Activated CD4-positive, alpha-beta T cell treated with anti-CD3 and anti-CD28 coated beads for 24 hours (primary cell): ENCODE results near the gene ZNF528.

Experiments used
- DNase-seq, 2 donors: peaks; one replicate each; pipeline ENCODE4 v3.0.0-alpha.2; 2020; ENCODE audit warnings: low read depth in 2 of 2

The ZNF528 gene

DNA sequence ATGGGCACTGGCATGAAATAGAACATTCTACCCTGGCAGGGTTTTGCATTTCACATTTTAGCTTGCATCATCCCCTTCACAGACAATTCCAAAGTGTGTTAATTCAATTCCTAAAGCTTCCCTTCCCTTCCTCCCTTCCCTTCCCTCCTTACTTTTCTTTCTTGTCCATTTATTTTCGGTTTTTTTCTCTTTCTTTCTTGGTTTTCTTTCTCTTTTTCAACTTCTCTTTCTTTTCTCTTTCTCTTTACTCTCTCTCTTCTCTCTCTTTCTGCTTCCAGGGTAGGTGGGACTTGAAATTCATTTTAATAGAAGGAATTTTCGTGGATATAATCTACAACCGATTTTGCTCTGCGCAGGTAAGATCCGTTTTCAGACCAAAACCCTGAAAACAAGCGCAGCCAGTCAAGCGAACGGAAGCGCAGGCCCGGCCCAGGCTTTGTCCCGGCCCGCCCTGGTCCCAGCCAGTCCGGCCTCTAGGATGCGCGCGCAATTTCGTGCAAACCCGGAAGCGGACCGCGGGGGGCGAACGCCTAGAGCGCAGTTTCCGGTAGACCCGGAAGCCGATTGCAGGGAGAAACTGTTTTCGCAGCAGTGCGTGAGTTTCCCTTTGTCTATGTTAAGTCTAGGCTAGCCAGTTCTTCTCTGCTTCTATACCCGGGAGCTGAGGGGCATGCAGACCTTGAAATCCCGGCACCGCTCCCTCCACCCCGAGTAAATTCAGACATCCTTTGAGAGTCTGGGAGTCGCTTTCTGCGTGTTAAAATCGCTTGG is at the start of gene ZNF528:
Gene ZNF528, plus strand, starts transcription at position 540 of the 771 bp plus-strand sequence. CDS start 4,165 bp downstream, outside the sequence.
- DNase-seq: peak; percentile 92 to 94

DNA sequence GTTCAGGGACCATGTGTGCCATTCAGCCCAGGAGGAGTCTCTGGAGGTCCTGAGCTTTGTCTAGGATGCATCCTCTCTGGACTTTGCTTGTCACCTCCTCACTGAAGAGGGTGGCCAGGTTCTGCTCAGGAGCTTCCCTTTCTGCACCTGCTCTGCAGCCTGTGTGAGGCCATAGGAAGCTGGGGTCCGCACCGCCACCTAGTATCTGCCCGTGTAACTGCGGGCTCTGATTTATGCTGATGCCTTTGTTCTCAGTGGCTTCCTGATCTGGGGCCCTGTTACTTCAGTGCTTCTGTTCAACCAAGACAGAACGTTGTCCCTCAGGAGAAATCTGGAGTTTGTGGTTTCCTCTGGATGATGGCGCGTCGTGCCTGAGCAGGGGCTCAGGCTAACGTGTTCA is 46.1 kb upstream of the ZNF528 start:
- no peak for DNase-seq

DNA sequence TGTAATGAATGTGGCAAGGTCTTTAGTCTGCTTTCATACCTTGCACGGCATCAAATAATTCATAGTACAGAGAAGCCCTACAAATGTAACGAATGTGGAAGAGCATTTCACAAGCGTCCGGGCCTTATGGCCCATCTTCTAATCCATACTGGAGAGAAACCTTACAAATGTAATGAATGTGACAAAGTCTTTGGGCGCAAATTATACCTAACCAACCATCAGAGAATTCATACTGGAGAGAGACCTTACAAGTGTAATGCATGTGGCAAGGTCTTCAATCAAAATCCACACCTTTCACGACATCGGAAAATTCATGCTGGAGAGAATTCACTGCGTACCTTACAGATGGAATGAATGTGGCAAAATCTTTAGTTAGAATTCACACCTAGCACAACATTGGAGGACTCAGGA is 31.2 kb upstream of the ZNF528 start:
- no peak for DNase-seq

DNA sequence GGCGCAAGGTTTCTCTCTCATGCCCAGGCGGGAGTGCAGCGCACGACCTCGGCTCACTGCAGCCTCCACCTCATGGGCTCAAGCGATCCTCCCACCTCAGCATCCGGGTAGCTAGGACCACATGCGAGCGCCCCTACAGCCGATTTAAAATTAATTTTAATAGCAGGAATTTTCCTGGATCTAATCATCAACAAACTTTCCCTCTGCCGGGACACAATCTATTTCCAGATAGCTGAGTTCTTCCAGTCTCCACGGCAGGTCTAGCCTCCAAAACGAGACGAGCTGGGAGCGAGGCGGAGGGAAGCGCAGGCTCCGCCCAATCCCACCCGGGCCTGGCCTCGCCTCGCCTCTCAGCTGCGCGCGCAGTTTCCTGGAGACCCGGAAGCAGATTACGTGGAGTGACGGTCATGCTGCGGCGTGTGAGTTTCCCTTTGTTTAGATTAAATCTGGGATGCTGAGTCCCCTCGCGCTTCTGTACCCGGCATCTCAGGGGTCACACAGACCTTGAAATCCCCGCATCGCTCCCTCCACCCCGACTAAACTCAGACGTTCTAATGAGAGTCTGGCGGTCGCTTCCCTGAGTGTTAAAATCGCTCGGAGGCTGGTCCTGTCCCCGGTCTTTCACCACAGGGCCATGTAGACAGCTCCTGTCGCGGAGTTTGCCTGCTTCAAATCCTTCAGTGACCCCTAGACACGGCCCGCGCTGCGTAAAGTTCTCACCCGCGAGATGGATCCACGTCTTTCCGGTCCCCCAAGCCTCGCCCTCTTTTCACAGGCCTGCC is 27.9 kb upstream of the ZNF528 start, which contains the start of gene ZNF880:
Gene ZNF880, plus strand, starts transcription at position 365 of the 782 bp plus-strand sequence. Its CDS starts 43 bp downstream, at position 408.
- DNase-seq: peak; percentile 86 to 89

DNA sequence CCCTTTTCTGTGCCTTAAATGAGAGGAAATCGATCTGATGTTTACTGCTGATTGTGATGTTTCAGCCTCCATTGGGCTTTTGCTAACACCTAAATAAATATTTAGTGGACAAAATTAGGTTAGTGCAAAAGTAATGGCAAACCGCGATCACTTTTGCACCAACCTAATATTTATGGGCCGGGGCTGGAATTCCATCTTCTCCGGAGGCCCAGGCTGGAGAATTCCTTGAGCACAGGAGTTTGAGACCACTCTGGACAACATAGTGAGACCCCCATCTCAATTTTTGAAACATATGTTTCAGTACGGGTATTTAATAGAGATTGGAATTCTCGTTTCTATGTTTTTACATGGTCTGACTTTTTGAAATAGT is 27.3 kb upstream of the ZNF528 start:
- no peak for DNase-seq

DNA sequence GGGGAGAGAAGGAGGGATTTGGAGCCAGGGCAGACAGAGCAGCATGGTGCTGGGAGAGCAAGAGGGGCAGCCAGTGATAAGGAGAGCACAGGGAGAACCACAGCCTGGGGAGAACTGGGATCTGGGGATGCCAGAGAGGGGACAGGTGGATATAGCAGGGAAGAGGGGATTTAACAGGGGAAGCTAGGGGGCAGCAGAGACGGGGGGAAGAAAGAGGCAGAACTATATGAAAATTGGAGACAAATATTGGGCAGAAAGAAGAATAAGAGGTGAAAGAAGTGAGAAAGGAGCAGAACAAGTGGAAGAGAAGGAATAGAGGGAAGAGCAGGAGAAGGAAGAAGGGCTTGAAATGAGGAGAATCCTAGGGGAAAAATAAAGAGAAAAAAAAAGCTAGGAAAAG is 6.5 kb upstream of the ZNF528 start:
- DNase-seq: no peak

DNA sequence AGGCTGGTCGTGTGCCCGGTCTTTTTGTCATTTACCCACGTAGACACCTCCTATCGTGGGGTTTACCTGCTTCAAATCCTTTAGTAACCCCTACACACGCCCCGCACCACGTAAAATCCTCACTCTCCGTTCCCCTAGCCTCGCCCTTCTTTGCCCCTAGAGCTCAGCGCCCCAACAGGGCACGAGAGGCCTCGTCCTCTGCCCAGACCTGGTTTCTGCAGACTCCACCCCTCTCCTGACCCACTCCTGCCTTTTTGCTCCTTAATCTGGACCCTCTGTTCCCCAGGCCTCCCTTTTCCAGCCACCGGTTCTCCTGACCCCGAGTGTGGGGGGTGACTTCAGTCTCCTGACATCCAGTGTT is 412 bp downstream of the ZNF528 start:
- no peak for DNase-seq

DNA sequence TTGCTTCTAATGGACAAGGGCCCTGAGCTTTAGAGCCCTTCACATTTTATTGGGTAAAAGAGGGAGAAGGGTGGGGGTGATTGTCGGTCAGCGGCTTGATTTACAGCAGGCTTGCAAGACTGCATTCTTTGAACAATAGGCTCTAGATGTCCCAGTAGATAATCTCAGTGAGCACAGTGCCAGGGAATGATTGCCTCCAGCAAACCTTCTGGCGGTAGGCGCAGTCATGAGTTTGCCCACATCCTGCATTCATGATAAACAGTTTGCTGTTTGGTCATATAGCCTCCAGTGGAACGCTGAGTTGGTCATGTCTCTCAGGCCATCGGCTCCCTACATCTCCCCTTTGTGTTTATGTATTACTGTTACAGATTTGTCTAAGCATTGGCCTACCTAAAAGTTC is 12.6 kb downstream of the ZNF528 start:
- DNase-seq: no peak

DNA sequence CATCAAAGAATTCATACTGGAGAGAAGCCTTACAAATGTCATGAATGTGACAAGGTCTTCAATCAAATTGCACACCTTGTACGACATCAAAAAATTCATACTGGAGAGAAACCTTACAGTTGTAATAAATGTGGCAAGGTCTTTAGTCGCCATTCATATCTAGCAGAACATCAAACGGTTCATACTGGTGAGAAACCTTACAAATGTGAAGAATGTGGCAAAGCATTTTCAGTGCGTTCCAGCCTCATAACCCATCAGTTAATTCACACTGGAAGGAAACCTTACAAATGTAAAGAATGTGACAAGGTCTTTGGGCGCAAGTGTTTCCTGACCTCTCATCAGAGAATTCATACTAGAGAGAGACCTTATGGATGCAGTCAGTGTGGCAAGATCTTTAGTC is 18.1 kb downstream of the ZNF528 start:
- no peak for DNase-seq

DNA sequence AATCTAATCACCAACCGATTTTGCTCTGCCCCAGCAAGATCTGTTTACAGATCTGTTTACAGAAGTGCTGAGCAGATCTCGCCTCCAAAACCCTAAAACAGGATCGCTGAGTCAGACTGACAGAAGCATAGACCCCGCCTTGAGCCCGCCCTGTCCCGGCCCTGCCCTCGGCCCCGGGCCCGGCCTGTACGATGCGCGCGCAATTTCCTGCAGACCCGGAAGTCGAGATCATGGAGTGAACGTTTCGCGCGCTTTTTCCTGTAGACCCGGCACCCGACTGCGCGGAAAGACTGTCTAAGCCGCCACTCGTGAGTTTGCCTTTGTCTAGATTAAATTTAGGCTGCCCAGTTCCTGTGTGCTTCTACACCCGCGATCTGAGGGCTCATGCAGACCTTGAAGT is 31.3 kb downstream of the ZNF528 start, which contains the start of gene ZNF534:
Gene ZNF534, plus strand, starts transcription at position 212 of the 400 bp plus-strand sequence. CDS start 2,327 bp downstream, outside the sequence.
- no peak for DNase-seq

DNA sequence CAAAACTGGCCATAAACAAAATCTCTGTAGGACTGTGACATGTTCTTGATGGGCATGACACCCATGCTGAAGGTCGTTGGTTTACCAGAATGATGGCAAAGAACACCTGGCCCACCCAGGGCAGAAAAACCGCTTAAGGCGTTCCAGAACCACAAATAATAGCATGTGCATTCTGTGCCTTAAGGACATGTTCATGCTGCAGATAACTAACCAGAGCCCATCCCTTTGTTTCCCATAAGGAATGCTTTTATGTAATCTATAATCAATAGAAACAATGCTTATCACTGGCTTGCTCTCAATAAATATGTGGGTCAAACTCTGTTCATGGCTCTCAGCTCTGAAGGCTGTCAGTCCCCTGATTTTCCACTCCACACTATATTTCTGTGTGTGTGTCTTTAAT is 44.5 kb downstream of the ZNF528 start:
- no peak for DNase-seq

DNA sequence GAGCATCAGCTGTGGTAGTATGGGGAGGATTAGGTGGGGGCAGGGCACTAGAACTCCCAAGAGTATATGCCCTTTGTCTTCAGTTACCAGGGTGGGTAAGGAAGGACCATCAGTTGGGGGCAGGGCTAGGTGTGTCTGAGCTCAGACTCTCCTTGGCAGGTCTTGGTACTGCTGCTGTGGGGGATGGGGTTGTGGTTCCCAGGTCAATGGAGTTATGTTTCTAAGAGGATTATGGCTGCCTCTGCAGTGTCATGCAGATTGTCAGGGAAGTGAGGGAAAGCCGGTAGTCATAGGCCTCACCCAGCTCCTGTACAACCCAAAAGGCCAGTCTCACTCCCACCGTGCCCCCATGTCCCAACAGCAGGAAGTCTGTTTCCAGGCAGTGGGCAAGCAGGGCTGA is 46.9 kb downstream of the ZNF528 start:
- no peak for DNase-seq

DNA sequence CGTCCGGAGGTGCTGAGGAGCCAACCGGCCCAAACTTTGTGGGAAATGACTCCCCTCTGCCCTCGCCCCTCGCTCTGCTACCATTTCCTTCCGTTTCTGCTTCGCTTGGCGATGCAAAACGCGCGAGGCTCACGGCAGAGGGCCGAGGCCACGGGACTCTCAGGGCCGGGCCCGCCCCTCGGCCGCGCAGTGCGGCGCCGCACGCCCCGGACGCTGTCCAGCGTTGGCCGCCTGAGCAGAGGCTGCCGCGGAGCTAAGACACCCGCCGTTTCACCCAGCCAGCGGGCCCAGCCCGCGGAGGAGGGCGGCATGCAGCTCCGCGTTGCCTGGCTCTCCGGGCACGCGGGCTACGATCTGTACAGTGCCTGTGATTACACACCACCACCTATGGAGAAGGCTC is 53.6 kb downstream of the ZNF528 start:
- DNase-seq: no peak

DNA sequence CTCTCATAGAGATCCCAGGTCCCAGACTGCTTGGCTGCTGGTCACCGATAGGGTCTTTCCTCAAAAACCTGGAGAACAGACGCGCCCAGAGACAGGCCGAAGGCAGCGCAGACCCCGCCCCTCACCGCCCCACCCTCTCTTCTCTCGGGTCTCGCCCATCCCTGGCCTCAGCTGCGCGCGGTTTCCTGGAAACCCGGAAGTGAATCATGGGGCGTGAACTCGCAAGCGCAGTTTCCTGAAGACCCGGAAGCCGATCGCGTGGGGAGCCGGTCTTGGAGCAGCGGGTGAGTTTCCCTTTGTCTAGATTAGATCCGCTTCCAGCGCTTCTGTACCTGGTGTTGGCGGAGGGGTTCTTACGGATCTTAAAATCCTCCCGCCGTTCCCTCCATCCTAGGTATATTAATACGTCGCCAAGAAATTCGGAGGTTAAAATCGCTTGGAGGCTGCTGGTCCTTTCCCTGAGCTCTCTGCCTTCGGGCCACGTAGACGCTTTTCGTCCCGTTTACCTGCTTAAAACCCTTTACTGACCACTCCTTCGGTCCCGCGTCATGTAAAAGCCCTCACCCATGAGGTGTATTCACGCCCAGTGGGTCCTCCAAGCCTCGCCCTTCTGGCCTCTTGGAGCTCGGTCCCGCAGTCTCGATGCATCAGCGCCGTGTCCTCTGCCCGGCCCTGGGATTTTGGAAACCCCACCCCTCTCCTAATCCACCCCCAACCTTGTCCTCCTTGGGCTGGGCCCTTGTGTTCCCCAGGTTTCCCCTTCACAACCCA is 55.9 kb downstream of the ZNF528 start, which contains the start of gene ZNF578:
Gene ZNF578, plus strand, starts transcription at position 230 of the 771 bp plus-strand sequence. CDS start 48,293 bp downstream, outside the sequence.
- peak; percentile 44 to 49 for DNase-seq

DNA sequence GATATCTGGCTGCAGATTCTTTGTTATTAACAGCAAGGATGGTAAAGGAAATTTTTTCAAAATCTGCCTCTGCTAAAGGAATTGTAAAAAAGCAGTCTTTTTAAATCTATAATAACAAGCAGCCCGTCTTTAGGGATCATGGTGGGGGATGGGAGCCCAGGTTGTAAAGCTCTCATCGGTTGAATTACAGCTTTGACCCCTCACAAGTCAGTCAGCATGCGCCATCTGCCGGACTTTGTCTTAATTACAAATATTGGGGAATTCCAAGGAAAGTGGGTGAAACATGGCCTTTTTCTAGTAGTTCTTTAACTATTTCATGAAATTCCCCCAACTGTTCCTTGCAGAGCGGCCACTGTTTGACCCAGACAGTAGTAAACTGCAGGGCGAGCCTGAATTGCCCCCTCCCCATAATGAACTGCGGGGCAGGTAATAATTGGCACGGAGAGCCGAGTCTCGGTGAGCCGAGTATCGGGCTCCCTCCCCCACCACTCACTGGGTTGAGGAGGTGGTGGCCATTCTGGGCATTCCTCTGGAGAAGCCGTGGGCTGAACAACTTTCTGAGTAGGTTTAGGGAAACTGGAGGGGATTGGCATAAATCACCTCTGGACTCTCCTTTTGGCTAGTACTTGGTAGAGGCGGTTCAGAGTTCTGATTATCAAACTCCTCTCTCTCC is 67.3 kb downstream of the ZNF528 start:
- no peak for DNase-seq
